Neural progenitor cell (in vitro differentiated cells): ENCODE measurements around the gene METTL21A.

ENCODE experiments used
- EZH2 ChIP-seq: fragments of 200-600 bp; sonication (generic); IDR thresholded peaks from 2 replicates; pipeline ENCODE4 v1.6.1; 2017; ENCODE audit warnings: antibody characterized with exemption, mild to moderate bottlenecking, moderate library complexity
- EZH2phosphoT487 ChIP-seq: fragments of 200-600 bp; sonication (generic); IDR thresholded peaks from 2 replicates; pipeline ENCODE4 v1.6.1; 2017; ENCODE audit warnings: antibody characterized with exemption
- TF ChIP-seq, protein P1 (sequence below): fragments of 200-600 bp; sonication (generic); IDR thresholded peaks from 2 replicates; pipeline ENCODE4 v1.5.1; 2017; ENCODE audit warnings: antibody characterized with exemption, mild to moderate bottlenecking

DNA sequence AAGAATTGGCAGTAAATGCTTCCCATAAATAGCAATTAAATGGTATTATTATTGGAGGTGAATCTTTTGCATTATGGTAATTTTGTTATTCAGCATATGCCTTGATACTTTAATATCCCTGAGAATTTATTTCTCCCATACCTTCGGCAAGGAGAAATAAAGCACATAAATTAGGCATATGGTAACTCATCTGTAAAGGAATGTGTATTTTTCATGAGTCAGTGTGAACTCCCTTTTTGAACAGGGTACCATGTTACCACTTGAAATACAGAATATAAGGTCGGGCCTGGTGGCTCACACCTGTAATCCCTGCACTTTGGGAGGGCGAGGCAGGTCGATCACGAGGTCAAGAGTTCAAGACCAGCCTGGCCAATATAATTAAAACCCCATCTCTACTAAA, 18.4 kb downstream of the METTL21A start:
- TF ChIP-seq EZH2 (no peak), EZH2phosphoT487 (no peak)
- TF ChIP-seq, protein P1, sequence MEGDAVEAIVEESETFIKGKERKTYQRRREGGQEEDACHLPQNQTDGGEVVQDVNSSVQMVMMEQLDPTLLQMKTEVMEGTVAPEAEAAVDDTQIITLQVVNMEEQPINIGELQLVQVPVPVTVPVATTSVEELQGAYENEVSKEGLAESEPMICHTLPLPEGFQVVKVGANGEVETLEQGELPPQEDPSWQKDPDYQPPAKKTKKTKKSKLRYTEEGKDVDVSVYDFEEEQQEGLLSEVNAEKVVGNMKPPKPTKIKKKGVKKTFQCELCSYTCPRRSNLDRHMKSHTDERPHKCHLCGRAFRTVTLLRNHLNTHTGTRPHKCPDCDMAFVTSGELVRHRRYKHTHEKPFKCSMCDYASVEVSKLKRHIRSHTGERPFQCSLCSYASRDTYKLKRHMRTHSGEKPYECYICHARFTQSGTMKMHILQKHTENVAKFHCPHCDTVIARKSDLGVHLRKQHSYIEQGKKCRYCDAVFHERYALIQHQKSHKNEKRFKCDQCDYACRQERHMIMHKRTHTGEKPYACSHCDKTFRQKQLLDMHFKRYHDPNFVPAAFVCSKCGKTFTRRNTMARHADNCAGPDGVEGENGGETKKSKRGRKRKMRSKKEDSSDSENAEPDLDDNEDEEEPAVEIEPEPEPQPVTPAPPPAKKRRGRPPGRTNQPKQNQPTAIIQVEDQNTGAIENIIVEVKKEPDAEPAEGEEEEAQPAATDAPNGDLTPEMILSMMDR = no peak
